ENCODE measurements around the gene CHST6. TPM values are rescaled to one million over a fixed set of nuclear protein-coding genes. Genes with fewer than 3 reads are reported as not detected.
A peak's percentile ranks its signal among the peaks of the same experiment; 100 is the strongest.

CHST6 gene
- total RNA-seq, 1 experiment from 2014 or later, result 20.8 TPM

DNA sequence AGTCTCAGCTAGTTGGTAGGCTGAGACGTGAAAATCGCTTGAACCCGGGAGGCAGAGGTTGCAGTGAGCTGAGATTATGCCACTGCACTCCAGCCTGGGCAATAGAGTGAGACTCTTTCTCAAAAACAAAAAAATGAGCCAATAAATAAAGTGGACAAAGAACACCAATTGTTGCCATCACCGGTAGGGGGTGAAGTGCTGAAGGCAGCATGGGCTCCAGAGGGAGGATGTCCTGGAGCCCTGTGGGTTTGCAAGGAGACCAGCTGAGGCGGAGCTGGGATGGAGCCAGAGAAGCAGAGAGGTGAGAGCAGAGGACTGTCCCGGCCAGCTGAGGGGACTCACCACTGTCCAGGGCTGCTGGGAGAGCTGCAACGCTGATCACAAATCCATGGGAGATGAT, 13.8 kb downstream of the CHST6 start:
- H3K4me2 ChIP-seq (ENCODE audit: insufficient read depth, insufficient read length, low read length), result no peak overlapping the region
- no peak overlapping the region for H3K27ac ChIP-seq (ENCODE audit: insufficient read length, low read depth, low read length)
- no peaks in the 10 kb centered on the region for H3K23me2 ChIP-seq (ENCODE audit: insufficient read length, low read depth, low read length, poor library complexity, severe bottlenecking)
- no CpG with 5 or more reads among the region's 7 CpGs for WGBS (ENCODE audit: extremely low coverage, insufficient read length, low lambda C conversion rate)
- no peak overlapping the region for H2BK12ac ChIP-seq (ENCODE audit: insufficient read length, low read depth, low read length)
- no peak overlapping the region for H4K91ac ChIP-seq (ENCODE audit: insufficient read length, low read depth, low read length)
- no peak overlapping the region for H2BK20ac ChIP-seq (ENCODE audit: low read depth, low read length, poor library complexity, severe bottlenecking)
- no peak for DNase-seq
- H3K4me3 Mint-ChIP-seq, result no peak overlapping the region
- peak overlapping the region in 1 of 3 experiments; percentile 70; a peak in 2 of 7 replicates for H3K27ac Mint-ChIP-seq
- no peak overlapping the region for H4K5ac ChIP-seq (ENCODE audit: insufficient read length, low read depth, low read length)
- H3K4me1 Mint-ChIP-seq, result peaks cover 6 to 16% of the 10 kb centered on the region in 2 experiments; a peak in 3 of 4 replicates
- H3K14ac ChIP-seq (ENCODE audit: insufficient read depth, low read length), result no peak overlapping the region
- TF ChIP-seq, protein P1, sequence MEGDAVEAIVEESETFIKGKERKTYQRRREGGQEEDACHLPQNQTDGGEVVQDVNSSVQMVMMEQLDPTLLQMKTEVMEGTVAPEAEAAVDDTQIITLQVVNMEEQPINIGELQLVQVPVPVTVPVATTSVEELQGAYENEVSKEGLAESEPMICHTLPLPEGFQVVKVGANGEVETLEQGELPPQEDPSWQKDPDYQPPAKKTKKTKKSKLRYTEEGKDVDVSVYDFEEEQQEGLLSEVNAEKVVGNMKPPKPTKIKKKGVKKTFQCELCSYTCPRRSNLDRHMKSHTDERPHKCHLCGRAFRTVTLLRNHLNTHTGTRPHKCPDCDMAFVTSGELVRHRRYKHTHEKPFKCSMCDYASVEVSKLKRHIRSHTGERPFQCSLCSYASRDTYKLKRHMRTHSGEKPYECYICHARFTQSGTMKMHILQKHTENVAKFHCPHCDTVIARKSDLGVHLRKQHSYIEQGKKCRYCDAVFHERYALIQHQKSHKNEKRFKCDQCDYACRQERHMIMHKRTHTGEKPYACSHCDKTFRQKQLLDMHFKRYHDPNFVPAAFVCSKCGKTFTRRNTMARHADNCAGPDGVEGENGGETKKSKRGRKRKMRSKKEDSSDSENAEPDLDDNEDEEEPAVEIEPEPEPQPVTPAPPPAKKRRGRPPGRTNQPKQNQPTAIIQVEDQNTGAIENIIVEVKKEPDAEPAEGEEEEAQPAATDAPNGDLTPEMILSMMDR (conservative IDR thresholded peaks at IDR 0.05), result no peak; the same call in 2 of the 3 replicates
- H3K79me1 ChIP-seq (ENCODE audit: insufficient read depth, low read depth, low read length, poor library complexity, severe bottlenecking), result no peaks in the 10 kb centered on the region
- no peaks in the 10 kb centered on the region; a peak in 1 of 5 replicates for H3K9me3 Mint-ChIP-seq
- peaks cover 20 to 45% (median 41%) of the 10 kb centered on the region in 3 experiments for H3K36me3 Mint-ChIP-seq (ENCODE audit: insufficient read depth in 1 of 3, low read depth in 3 of 3)
- no peak overlapping the region for H2BK5ac ChIP-seq (ENCODE audit: insufficient read length, low read length)
- no peaks in the 10 kb centered on the region for H3K9me3 ChIP-seq (ENCODE audit: control insufficient read depth, low read depth, low read length)
- no peaks in the 10 kb centered on the region for H3K27me3 ChIP-seq (ENCODE audit: insufficient read depth, low read length)
- H4K20me1 ChIP-seq (ENCODE audit: control insufficient read depth, insufficient read depth, insufficient read length), result no peaks in the 10 kb centered on the region
- H3K18ac ChIP-seq (ENCODE audit: insufficient read length, low read depth, low read length), result no peak overlapping the region
- no peak overlapping the region for H2BK120ac ChIP-seq (ENCODE audit: low read depth, low read length, poor library complexity, severe bottlenecking)
- no peaks in the 10 kb centered on the region for H3K79me2 ChIP-seq (ENCODE audit: insufficient read depth, low read length)
- H2BK15ac ChIP-seq (ENCODE audit: low read depth, low read length), result no peak overlapping the region
- no peak overlapping the region for H2AFZ ChIP-seq (ENCODE audit: low read length)
- no peak overlapping the region for H3K23ac ChIP-seq (ENCODE audit: insufficient read length, low read depth, low read length)
- H3K4me1 ChIP-seq (ENCODE audit: insufficient read depth, low read length), result no peaks in the 10 kb centered on the region
- H3K56ac ChIP-seq (ENCODE audit: insufficient read length, low read depth, low read length), result no peak overlapping the region
- no peak overlapping the region for H4K8ac ChIP-seq (replicated peaks; ENCODE audit: insufficient read length, low read depth, low read length)
- H3T11ph ChIP-seq (ENCODE audit: low read length), result no peak overlapping the region
- no peak overlapping the region for H3K4ac ChIP-seq (ENCODE audit: low read depth, low read length)
- H3K27me3 Mint-ChIP-seq (ENCODE audit: low read depth), result no peaks in the 10 kb centered on the region; the same call in 1 of the 2 replicates
- no peak overlapping the region for H3K9ac ChIP-seq (ENCODE audit: extremely low read depth, insufficient read length, low read length)
- no peak overlapping the region for H2AK5ac ChIP-seq (ENCODE audit: insufficient read length, low read length)

Data from H9 (cell line).